ENCODE data around the gene ARHGAP26. TPM values are rescaled to one million over a fixed set of nuclear protein-coding genes. Genes with fewer than 3 reads are reported as not detected.

The ARHGAP26 gene
- total and polyA plus RNA-seq, 2 donors (not counting 3 experiments of a cell fraction or from before 2014, with no cell fraction given), result 3.1 to 16.2 TPM

DNA sequence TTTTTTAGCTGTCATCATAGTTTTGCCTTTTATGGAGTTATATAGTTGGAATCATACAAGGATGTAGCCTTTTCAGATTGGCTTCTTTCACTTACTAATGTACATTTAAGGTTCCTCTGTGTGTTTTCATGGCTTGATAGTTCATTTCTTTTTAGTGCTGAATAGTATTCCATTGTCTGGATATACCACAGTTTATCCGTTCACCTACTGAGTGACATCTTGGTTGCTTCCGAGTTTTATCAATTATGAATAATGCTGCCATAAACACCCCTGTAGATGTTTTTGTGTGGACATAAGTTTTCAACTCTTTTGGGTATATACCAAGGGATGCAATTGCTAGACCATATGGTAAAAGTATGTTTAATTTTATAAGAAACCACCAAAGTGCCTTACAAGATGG lies 497.0 kb downstream of the ARHGAP26 start:
- no peaks in the 10 kb centered on the region for H3K4me1 ChIP-seq (ENCODE audit: control insufficient read depth, extremely low read depth, insufficient read depth, low read length)
- dilution Hi-C loops (cut with MboI; ENCODE audit: extremely low pct_ligation_motif_present, low sequenced_read_pairs) (no loop called here), intact Hi-C loops (cut with micrococcal nuclease) (loop anchor here (5.0 kb wide), 1 partner anchor 45 kb away; no protein-coding TSS in a partner anchor)
- H2AFZ ChIP-seq (ENCODE audit: low read depth, low read length), result no peak overlapping the region
- no peak overlapping the region for H3K4me2 ChIP-seq (ENCODE audit: insufficient read depth, low read length)
- no peak overlapping the region for H3K9ac ChIP-seq (replicated peaks; ENCODE audit: extremely low read depth, insufficient read depth, low read length)
- no peaks in the 10 kb centered on the region for H4K20me1 ChIP-seq (replicated peaks; ENCODE audit: control insufficient read depth, extremely low read depth, insufficient read depth, low read length)
- no peaks in the 10 kb centered on the region for H3K9me1 ChIP-seq (replicated peaks; ENCODE audit: control insufficient read depth, extremely low read depth, insufficient read depth, low read length)
- H3K9me3 ChIP-seq (replicated peaks; ENCODE audit: control insufficient read depth, insufficient read depth, low read length), result no peaks in the 10 kb centered on the region
- H3K27ac ChIP-seq (ENCODE audit: insufficient read depth, low read depth, low read length), result no peak overlapping the region
- no peak overlapping the region for H3K4me3 ChIP-seq (replicated peaks in 1 of 3; ENCODE audit: insufficient read depth in 1 of 3, low read depth in 1 of 3, low read length in 3 of 3)
- FAIRE-seq (no peak), DNase-seq (ENCODE audit: low read depth, low spot score) (no peak)
- POLR2A ChIA-PET, result no interaction called here
- CTCF ChIA-PET, result no interaction called here
- no peak for TF ChIP-seq MYC (IDR thresholded peaks at IDR 0.05; ENCODE audit: low read depth, low read length)
- TF ChIP-seq, protein P1, sequence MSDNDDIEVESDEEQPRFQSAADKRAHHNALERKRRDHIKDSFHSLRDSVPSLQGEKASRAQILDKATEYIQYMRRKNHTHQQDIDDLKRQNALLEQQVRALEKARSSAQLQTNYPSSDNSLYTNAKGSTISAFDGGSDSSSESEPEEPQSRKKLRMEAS (IDR thresholded peaks at IDR 0.05; ENCODE audit: insufficient read depth, insufficient read length), result no peak
- TF ChIP-seq, protein P2, sequence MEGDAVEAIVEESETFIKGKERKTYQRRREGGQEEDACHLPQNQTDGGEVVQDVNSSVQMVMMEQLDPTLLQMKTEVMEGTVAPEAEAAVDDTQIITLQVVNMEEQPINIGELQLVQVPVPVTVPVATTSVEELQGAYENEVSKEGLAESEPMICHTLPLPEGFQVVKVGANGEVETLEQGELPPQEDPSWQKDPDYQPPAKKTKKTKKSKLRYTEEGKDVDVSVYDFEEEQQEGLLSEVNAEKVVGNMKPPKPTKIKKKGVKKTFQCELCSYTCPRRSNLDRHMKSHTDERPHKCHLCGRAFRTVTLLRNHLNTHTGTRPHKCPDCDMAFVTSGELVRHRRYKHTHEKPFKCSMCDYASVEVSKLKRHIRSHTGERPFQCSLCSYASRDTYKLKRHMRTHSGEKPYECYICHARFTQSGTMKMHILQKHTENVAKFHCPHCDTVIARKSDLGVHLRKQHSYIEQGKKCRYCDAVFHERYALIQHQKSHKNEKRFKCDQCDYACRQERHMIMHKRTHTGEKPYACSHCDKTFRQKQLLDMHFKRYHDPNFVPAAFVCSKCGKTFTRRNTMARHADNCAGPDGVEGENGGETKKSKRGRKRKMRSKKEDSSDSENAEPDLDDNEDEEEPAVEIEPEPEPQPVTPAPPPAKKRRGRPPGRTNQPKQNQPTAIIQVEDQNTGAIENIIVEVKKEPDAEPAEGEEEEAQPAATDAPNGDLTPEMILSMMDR (IDR thresholded peaks at IDR 0.05; ENCODE audit: extremely low read depth in 1 of 2, insufficient read depth in 1 of 2, low read depth in 1 of 2, low read length in 2 of 2), result no peak
- TF ChIP-seq GATA2 (IDR thresholded peaks at IDR 0.05; ENCODE audit: insufficient read depth, insufficient read length, low read depth, low read length), result no peak
- TF ChIP-seq EZH2 (IDR thresholded peaks at IDR 0.05; ENCODE audit: borderline replicate concordance, low read depth, low read length, severe bottlenecking), result no peak
- TF ChIP-seq JUN (IDR thresholded peaks at IDR 0.05; ENCODE audit: borderline replicate concordance, insufficient read depth, insufficient read length, low read depth), result no peak
- H3K79me2 ChIP-seq (ENCODE audit: control insufficient read depth, insufficient read depth, low read length), result no peaks in the 10 kb centered on the region
- H3K27me3 ChIP-seq (ENCODE audit: control insufficient read depth in 2 of 2, insufficient read depth in 2 of 2, low read length in 2 of 2), result no peaks in the 10 kb centered on the region
- no peaks in the 10 kb centered on the region for H3K36me3 ChIP-seq (ENCODE audit: control insufficient read depth in 2 of 2, extremely low read depth in 1 of 2, insufficient read depth in 2 of 2, low read length in 2 of 2)
- BruUV-seq (replicated peaks), result no TSS peak
